ENCODE data around the gene FAM177A1. TPM values are rescaled to one million over a fixed set of nuclear protein-coding genes. Genes with fewer than 3 reads are reported as not detected.
A peak's percentile ranks its signal among the peaks of the same experiment; 100 is the strongest.

FAM177A1 gene, protein sequence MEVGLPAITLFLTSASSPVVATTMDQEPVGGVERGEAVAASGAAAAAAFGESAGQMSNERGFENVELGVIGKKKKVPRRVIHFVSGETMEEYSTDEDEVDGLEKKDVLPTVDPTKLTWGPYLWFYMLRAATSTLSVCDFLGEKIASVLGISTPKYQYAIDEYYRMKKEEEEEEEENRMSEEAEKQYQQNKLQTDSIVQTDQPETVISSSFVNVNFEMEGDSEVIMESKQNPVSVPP
- 10 to 100 TPM; 58.1 to 61.8 TPM for total RNA-seq

- peaks cover 0 to 44% of the 10 kb centered on the region in 2 donors for H3K4me1 ChIP-seq
- H3K36me3 ChIP-seq, result no peaks in the 10 kb centered on the region
- peak; percentile 99 for DNase-seq (ENCODE audit: low spot score)
- TF ChIP-seq, protein P1, sequence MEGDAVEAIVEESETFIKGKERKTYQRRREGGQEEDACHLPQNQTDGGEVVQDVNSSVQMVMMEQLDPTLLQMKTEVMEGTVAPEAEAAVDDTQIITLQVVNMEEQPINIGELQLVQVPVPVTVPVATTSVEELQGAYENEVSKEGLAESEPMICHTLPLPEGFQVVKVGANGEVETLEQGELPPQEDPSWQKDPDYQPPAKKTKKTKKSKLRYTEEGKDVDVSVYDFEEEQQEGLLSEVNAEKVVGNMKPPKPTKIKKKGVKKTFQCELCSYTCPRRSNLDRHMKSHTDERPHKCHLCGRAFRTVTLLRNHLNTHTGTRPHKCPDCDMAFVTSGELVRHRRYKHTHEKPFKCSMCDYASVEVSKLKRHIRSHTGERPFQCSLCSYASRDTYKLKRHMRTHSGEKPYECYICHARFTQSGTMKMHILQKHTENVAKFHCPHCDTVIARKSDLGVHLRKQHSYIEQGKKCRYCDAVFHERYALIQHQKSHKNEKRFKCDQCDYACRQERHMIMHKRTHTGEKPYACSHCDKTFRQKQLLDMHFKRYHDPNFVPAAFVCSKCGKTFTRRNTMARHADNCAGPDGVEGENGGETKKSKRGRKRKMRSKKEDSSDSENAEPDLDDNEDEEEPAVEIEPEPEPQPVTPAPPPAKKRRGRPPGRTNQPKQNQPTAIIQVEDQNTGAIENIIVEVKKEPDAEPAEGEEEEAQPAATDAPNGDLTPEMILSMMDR (IDR thresholded peaks at IDR 0.05), result no peak
- peak within 1 kb of the TSS; percentile 62 to 79 for H3K4me3 ChIP-seq
- H3K27me3 ChIP-seq, result no peaks in the 10 kb centered on the region
- peak within 1 kb of the TSS; percentile 96 to 98 for H3K27ac ChIP-seq
- no peaks in the 10 kb centered on the region for H3K9me3 ChIP-seq
Measured at GRCh38 chr14:35046048-35046750, at the start of gene FAM177A1. Gene FAM177A1, plus strand, starts transcription at chr14:35046272. Its CDS starts 192 bp downstream, at chr14:35046464.

DNA sequence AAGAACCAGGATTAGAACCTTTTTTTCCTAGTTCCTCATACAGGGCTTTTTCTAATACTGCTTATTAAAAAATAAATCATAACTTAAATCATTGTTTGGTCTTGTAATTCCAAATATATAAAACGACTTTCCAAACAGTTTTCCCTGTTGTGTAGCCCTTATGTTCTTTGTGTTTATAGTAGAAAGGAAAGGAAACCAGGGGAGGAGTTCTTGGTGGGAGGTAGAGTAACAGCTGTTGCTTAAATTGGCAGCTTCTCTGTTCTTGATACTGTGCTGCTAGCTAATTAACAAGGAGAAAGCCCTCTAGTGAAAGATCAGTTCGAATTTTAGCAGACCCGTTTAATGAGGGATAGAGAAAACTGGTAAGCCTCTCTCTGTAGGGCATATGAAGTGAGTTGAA, 48.3 kb upstream of the FAM177A1 start:
- TF ChIP-seq, protein P1 (IDR thresholded peaks at IDR 0.05), result no peak
- peaks cover 32% of the 10 kb centered on the region for H3K36me3 ChIP-seq
- no peaks in the 10 kb centered on the region for H3K4me1 ChIP-seq
- no peaks in the 10 kb centered on the region for H3K27me3 ChIP-seq
- no peaks in the 10 kb centered on the region for H3K9me3 ChIP-seq
- no peak overlapping the region for H3K4me3 ChIP-seq
- DNase-seq (ENCODE audit: low spot score), result no peak
- H3K27ac ChIP-seq, result no peak overlapping the region

GRCh38 chr14:34999500-34999899, 46.6 kb upstream of the FAM177A1 start:
- TF ChIP-seq, protein P1 (IDR thresholded peaks at IDR 0.05), result no peak
- no peak overlapping the region for H3K27ac ChIP-seq
- H3K4me3 ChIP-seq, result no peak overlapping the region
- H3K36me3 ChIP-seq, result peaks cover 44% of the 10 kb centered on the region
- H3K27me3 ChIP-seq, result no peaks in the 10 kb centered on the region
- no peak for DNase-seq (ENCODE audit: low spot score)
- H3K4me1 ChIP-seq, result no peaks in the 10 kb centered on the region
- H3K9me3 ChIP-seq, result no peaks in the 10 kb centered on the region

GRCh38 chr14:35001621-35002020, 44.5 kb upstream of the FAM177A1 start:
- Histone ChIP-seq H3K4me1 (no peaks in the 10 kb centered on the region), H3K9me3 (no peaks in the 10 kb centered on the region), H3K27me3 (no peaks in the 10 kb centered on the region), H3K4me3 (no peak overlapping the region), H3K36me3 (peaks cover 51% of the 10 kb centered on the region), H3K27ac (no peak overlapping the region)
- DNase-seq (ENCODE audit: low spot score), result no peak
- TF ChIP-seq, protein P1 (IDR thresholded peaks at IDR 0.05), result no peak

GRCh38 chr14:35004839-35005238, 41.2 kb upstream of the FAM177A1 start:
- no peaks in the 10 kb centered on the region for H3K27me3 ChIP-seq
- no peak for DNase-seq (ENCODE audit: low spot score)
- H3K4me3 ChIP-seq, result no peak overlapping the region
- no peak overlapping the region for H3K27ac ChIP-seq
- H3K36me3 ChIP-seq, result peaks cover 54% of the 10 kb centered on the region
- no peaks in the 10 kb centered on the region for H3K4me1 ChIP-seq
- TF ChIP-seq, protein P1 (IDR thresholded peaks at IDR 0.05), result no peak
- H3K9me3 ChIP-seq, result no peaks in the 10 kb centered on the region

Data from right atrium auricular region (tissue), 2 donors.